HG02970 (cell line): ENCODE results near the gene HOXD4.

Experiments used
- ATAC-seq: cut with Tn5 transposase; IDR thresholded peaks from one replicate; pipeline ENCODE4 v1.9.1; 2021; ENCODE audit warnings: mild to moderate bottlenecking, moderate library complexity, moderate number of reproducible peaks; ENCODE audit not compliant: unreplicated experiment, low FRiP score

HOXD4 gene

GRCh38 chr2:176124947-176125771 is 26.2 kb upstream of the HOXD4 start:
- ATAC-seq: no peak

DNA sequence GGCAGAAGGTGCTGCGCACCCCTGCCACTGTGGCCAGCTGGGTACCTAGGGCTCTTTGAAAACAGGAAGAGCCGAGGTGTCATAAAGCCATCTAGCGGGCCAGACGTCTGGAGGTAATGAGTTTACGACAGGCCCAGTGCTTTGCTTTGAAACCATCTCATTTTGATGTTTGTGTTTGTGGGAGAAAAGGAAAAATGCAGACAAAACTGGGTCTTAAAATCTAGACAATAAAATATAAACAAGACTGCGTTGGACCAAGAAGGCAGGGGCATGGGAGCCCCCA is 25.6 kb upstream of the HOXD4 start:
- ATAC-seq: no peak

GRCh38 chr2:176126929-176127773 is 24.2 kb upstream of the HOXD4 start:
- ATAC-seq: no peak

- no peak for ATAC-seq
Observed at GRCh38 chr2:176127774-176128072, 23.6 kb upstream of the HOXD4 start.

GRCh38 chr2:176128172-176128981 is 23.0 kb upstream of the HOXD4 start:
- no peak for ATAC-seq

DNA sequence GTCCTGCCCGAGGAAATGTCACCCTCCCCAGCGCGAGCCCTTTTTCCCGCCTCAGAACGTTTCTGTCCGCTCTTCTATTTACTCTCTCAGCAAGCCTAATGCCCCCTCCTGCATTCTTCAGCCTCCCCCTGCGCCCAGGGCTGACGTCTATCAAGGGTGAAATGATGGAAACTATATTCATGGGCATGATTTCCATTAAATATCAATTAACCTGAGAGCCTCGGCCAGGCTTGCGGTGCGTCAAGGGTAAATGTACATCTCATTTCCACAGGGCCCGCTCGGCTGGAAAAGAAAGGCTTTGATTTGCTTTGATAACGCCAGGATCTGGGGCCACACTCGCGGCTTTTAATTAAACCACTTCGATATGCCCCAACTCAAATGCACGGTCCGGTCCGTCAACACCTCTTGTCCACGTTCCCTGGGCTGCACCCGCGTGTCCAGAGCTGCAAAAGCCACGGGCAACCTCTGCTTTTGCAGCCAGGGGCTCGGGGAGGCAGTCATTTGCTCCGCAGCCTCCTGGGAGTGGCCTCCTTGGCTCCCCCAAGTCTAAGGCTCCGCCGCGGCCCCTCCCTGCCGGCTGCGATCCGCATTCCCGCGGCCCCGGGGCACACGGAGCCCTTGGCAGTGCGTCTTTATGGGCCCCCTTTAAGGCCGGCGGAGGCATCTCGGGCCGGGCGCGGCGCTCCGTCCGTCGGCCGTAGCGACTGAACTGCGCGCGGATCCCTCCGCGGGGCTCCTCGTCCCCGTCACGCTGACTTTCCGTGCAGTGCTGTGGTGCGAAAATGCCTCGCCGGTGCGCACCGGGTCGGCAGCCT is 22.2 kb upstream of the HOXD4 start, which contains the start of gene HOXD8:
TSS of gene HOXD8 (plus strand) at position 724 of the 815 bp plus-strand sequence. CDS start 662 bp downstream, outside the sequence.
- no peak for ATAC-seq

DNA sequence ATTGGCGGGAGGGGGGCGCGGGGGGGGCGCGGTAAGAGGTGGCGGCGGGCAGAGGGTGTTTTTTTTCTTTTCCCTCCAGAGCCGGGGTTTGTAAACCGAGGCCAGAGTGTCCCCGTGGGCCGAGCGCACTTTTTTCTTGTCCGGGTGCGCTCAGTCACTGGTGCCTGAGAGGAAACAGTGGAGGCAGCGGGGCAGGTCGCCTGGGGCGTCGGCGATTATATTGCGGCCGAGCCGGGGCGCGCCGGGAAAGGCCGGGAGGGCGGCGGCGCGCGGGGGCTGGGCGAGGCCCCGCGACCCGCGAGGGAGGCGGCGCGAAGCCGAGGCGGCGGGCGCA is 21.6 kb upstream of the HOXD4 start:
- ATAC-seq: no peak

GRCh38 chr2:176130147-176130956 is 21.0 kb upstream of the HOXD4 start:
- ATAC-seq: no peak

GRCh38 chr2:176130957-176131847 is 20.1 kb upstream of the HOXD4 start:
- no peak for ATAC-seq

DNA sequence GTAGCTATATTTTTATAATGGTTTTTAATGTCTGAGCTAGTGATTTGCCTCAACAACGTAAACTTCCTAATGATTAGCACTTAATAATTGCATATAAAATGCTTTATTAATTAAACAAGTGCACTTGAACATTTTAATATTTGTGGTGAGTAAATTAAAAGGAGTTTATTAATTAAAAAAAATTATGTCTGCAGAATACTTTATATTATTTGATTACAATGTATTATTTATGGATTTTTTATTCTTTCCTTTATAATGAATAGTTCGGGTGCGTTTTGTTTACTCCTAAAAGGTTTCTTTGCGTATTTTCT is 19.5 kb upstream of the HOXD4 start:
- ATAC-seq: no peak

DNA sequence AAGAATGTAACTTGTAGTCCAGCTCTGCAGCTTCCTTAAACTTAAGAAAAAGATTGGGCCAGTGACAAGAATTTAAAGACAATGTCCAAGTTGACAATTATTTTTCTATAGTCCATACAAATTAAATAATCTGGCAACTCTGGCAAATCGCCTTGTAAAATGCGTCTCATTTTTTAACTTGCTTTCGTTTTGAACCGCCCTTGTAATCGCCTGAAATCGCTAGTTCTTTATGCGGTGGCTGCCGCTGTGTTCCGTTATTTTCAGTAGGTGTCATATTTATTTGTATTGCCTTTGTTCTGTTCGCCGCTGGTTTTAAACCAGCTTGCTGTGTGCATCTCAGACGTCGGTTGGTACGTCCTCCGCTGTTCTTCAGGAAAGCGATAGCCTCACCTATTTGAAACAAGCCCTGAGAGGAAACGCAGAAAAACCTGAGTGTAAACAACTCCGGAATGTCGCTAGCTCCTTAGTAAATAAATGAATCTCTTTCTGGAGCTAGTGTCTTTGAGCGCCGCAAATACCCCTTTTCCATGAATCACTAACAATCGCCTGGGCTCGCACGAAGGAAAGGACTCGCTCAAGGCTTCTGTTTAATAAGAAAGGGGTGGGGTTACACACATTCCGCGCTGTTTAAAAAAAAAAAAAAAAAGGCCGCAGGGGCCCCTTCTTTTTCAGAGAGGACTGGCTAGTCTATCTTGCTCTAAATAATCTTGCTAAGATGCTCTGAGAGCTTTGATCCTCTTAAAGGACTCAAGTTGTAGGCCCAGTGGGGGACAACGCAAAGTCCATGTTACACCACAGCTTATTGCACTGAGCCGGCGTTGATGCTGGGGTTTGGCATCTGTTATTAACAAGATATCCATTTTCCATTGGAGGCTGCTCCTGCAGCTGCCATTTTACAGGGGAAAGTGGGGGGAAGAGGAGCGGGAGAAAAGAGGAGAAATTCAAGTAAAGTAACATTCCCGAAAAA is 18.9 kb upstream of the HOXD4 start:
- no peak for ATAC-seq

GRCh38 chr2:176133389-176133788 is 18.0 kb upstream of the HOXD4 start:
- no peak for ATAC-seq

- ATAC-seq: no peak
Observed at GRCh38 chr2:176134035-176134434, 17.3 kb upstream of the HOXD4 start.

DNA sequence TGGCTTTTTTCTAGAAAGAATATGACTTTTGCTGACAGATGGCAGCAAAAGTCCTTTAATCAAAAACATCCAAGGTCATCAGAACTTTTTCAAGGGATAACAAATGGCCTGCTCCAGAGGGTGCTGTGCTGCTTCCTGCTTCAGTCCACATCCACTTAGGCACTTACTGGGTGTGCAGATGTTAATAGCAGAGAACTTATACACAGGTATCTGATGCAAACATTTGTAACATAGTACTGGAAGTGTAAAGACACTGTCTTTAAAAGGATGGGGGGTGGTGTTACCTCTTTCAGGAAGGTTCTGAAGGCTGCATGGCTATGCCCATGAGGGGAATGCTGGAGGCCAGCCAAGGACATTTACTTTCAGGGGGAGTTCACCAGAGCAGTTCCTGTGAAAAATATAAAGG is 16.3 kb upstream of the HOXD4 start:
- ATAC-seq: no peak

DNA sequence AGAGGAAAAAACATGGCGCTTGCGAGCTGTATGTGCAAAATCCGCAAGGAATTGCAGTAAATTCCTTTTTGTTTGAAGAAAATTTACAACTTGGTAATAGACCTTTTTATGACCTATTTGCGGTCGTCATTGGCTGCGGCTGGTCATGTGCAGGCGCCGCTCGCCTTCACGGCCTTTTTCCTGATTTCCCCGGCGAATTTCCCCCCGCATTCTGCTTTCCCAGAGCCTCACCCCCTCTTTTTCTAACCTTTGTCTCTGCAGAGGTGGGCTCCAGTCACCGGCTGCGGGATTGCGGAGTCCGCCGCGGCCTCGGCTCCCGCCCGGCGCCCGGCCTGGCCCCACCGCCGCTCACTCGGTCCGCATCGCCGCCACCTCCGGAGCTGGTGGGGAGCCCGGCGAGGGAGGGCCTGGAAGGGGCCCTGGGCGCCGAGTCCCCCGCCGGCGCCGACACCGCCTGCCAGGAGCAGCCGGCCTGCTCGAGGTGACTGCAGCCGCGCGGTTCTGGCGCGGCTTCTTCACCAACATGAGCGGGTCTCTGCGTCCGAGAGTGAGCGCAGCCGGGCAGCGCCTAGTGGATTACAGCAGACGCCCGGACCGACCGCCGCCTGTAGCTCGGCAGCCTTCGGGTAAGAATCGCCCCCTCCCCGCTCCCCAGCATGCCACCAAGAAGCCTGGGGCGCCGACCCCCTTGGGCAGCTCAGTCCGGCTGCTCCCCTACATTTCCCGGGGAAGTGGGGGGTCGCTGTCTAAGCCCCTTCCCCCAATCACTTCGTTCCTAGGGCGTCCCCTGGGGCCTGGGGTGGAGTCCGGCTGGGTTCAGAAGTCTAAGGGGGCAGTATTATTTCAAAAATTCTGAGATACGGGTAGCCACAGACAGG is 14.7 kb upstream of the HOXD4 start:
- no peak for ATAC-seq

DNA sequence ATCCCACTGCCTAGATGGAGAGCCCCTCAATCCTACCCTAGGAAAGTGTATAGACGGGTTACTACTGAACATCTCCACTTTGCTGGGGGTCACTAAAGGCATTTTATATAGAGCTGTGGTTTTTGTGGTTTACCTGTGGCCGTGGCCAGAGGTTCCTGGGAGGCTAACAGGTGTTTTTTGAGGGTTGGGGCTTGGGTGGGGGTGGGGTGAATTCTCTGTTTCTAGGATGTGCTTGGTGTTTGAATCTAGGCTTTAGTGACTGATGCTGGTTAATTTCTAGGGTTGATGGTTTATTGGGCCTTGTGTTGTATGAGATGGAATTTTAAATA is 14.1 kb upstream of the HOXD4 start:
- no peak for ATAC-seq

DNA sequence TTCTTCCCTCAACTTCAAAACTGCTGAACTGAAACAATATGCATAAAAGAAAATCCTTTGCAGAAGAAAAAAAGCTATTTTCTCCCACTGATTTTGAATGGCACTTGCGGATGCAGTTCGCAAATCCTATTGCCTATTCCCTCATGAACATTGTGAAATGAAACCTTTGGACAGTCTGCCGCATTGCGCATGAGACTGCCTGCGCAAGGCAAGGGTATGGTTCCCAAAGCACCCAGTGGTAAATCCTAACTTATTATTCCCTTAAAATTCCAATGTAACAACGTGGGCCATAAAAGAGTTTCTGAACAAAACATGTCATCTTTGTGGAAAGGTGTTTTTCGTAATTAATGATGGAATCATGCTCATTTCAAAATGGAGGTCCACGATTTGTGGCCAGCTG is 13.4 kb upstream of the HOXD4 start:
- no peak for ATAC-seq
